SJCRH30 (cell line): ENCODE measurements around the gene SLC22A2. TPM values are rescaled to one million over a fixed set of nuclear protein-coding genes. Genes with fewer than 3 reads are reported as not detected.

Source experiments
- total RNA-seq: library from RNA; depleted of rRNA; stranded (reverse); fragments of >200 nt; shearing (Covaris generic); gene quantifications from 2 replicates; pipeline ENCODE4 v1.2.3, GENCODE V29; 2014; rRNA removed

Gene SLC22A2
- total RNA-seq, 1 experiment from 2014 or later = 0.02 TPM

Other genes starting within 250 kb of the SLC22A2 start
- 0.20 and 0.49 TPM in 2 replicates for gene SLC22A1, start 137.0 kb downstream of the SLC22A2 start, total RNA-seq
- gene SLC22A3, start 89.6 kb upstream of the SLC22A2 start, total RNA-seq = not detected in 2 replicates